Ectodermal cell (in vitro differentiated cells): Measurements from ENCODE around the gene SEMA6B.

Experiments
- H3K27ac ChIP-seq: 2 replicates; pipeline ENCODE4 v1.7.0; 2013; ENCODE audit warnings: mild to moderate bottlenecking, low read depth, low read length; ENCODE audit not compliant: insufficient read depth, poor library complexity, severe bottlenecking
- H3K27me3 ChIP-seq: 2 replicates; pipeline ENCODE4 v1.7.0; 2013; ENCODE audit warnings: mild to moderate bottlenecking, low read length; ENCODE audit not compliant: insufficient read depth, control insufficient read depth, poor library complexity, severe bottlenecking
- H3K36me3 ChIP-seq: one replicate; pipeline ENCODE4 v1.7.0; 2013; ENCODE audit warnings: low read length; ENCODE audit not compliant: control insufficient read depth, insufficient read depth
- H3K4me1 ChIP-seq: one replicate; pipeline ENCODE4 v1.7.0; 2013; ENCODE audit warnings: low read length; ENCODE audit not compliant: control insufficient read depth, insufficient read depth
- H3K4me3 ChIP-seq: 2 replicates; pipeline ENCODE4 v1.7.0; 2013; ENCODE audit warnings: low read depth, low read length, control low read depth; ENCODE audit not compliant: insufficient read depth
- H3K9me3 ChIP-seq: 2 replicates; pipeline ENCODE4 v1.7.0; 2013; ENCODE audit warnings: mild to moderate bottlenecking, low read length, moderate library complexity; ENCODE audit not compliant: control insufficient read depth
- WGBS, 2 experiments: methylation state at CpG; one replicate each; pipeline ENCODE4 v1.1.7; 2013; ENCODE audit warnings: missing lambda C conversion rate in 2 of 2; 5-methylcytosine and 5-hydroxymethylcytosine counted together

The SEMA6B gene

DNA sequence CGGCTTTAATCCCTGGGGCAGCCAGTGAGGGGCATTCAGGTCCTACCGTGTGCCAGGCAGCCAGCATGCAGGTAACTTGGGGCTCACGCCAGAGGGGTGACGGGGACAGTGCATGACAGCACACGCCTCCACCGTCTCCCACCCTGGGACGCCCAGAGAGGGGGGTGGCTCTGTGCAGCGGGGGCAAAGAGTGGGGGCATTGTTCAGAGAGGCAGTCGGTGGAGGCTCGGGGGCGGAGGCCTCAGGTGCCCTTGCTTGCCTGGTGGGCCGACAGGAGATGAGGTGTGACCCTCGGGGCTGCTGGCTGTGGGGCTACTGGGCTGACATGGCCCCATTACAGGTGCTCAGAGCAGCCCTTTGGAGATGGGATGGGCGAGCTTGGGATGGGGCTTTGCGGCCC is 59.6 kb downstream of the SEMA6B start:
- Histone ChIP-seq H3K4me3 (no peak overlapping the region), H3K9me3 (no peaks in the 10 kb centered on the region), H3K27me3 (no peaks in the 10 kb centered on the region), H3K4me1 (peaks cover 4% of the 10 kb centered on the region), H3K36me3 (peaks cover 34% of the 10 kb centered on the region), H3K27ac (no peak overlapping the region)
- WGBS, 2 experiments: 94 to 97% methylated on average over 15 of the region's 15 CpGs

DNA sequence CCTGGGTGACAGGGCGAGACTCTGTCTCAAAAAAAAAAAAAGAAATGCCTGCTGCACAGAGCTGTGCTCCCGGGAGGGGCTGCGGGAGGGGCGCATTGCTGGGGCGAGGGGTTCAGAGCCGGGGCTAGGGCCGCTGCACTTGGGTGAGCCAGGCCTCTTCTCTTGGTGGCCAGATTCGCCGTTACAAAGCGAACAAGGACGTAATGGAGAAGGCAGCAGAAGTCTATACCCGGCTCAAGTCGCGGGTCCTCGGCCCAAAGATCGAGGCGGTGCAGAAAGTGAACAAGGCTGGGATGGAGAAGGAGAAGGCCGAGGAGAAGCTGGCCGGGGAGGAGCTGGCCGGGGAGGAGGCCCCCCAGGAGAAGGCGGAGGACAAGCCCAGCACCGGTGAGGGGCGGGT is 60.2 kb downstream of the SEMA6B start:
- H3K9me3 ChIP-seq: no peaks in the 10 kb centered on the region
- H3K4me3 ChIP-seq: no peak overlapping the region
- peaks cover 33% of the 10 kb centered on the region for H3K36me3 ChIP-seq
- no peaks in the 10 kb centered on the region for H3K27me3 ChIP-seq
- H3K4me1 ChIP-seq: peaks cover 4% of the 10 kb centered on the region
- no peak overlapping the region for H3K27ac ChIP-seq
- 95 to 96% methylated on average over 23 of the region's 23 CpGs for WGBS, 2 experiments

DNA sequence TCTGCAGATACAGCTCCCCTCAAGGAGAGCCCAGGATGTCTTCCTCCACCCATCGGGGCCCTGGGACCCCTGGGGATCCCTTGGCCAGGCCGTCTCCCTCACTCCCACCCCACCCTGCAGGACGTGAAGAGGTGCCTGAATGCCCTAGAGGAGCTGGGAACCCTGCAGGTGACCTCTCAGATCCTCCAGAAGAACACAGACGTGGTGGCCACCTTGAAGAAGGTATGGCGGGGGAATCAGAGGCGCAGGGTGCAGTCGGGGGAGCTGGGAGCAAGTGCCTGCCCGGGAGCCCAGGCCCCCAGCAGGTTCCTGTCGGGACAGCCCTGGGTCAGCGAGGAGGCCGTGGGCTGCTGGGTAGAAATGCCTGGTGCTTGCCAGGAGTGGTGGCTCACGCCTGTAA is 60.8 kb downstream of the SEMA6B start:
- H3K27me3 ChIP-seq: no peaks in the 10 kb centered on the region
- 90 to 92% methylated on average over 12 of the region's 12 CpGs for WGBS, 2 experiments

DNA sequence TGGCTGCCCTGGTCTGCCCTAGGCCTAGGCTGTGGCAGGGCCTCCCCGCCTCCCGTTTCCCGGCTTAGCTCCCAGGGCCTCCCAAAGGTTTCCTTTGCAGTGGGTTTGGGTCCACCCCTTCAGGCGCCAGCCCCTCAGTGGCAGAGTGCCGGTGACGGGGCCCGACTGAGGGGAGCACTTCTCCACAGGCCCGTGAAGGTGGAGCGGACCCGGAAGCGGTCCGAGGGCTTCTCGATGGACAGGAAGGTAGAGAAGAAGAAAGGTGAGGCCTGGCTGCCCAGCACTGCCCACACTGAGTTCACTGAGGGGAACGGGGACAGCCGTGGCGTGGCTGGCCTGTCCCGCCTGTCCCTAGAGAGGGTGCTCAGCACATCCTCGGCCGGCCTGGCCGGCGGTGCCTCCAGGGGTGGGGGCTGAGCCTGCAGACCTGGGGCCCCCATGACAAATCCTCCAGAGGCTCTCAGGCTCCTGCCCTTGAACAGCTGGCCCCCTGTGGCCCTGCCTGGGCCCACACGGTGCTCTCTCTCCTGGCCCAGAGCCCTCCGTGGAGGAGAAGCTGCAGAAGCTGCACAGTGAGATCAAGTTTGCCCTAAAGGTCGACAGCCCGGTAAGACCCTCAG is 61.6 kb downstream of the SEMA6B start:
- Histone ChIP-seq H3K4me1 (no peaks in the 10 kb centered on the region), H3K4me3 (no peak overlapping the region), H3K27ac (no peak overlapping the region), H3K27me3 (no peaks in the 10 kb centered on the region), H3K9me3 (no peaks in the 10 kb centered on the region), H3K36me3 (peaks cover 46% of the 10 kb centered on the region)
- 94 to 95% methylated on average over 25 of the region's 25 CpGs for WGBS, 2 experiments

More for the DNA sequence above, 60.8 kb downstream of the SEMA6B start:
- Histone ChIP-seq H3K9me3 (no peaks in the 10 kb centered on the region), H3K36me3 (peaks cover 39% of the 10 kb centered on the region), H3K27ac (no peak overlapping the region), H3K4me3 (no peak overlapping the region), H3K4me1 (peaks cover 4% of the 10 kb centered on the region)

DNA sequence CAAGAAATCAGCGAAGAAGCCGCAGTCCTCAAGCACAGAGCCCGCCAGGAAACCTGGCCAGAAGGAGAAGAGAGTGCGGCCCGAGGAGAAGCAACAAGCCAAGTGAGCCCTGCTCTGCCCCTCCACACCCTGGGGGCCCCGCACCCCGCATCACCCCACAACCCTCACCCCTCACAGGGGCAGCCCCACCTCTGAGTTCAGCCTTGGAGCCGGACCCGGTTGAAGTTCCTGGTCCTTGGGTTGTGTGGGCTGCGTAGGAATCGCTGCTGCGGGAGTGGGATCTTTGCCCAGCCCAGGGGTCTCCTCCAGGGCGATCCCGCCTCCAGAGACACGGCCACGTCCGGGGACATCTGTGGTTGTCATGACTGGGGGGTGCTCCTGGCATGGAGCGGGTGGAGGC is 63.2 kb downstream of the SEMA6B start:
- no peaks in the 10 kb centered on the region for H3K27me3 ChIP-seq
- 93% methylated on average over 18 of the region's 18 CpGs for WGBS, 2 experiments
- no peaks in the 10 kb centered on the region for H3K4me1 ChIP-seq
- peaks cover 62% of the 10 kb centered on the region for H3K36me3 ChIP-seq
- no peak overlapping the region for H3K4me3 ChIP-seq
- H3K9me3 ChIP-seq: no peaks in the 10 kb centered on the region
- no peak overlapping the region for H3K27ac ChIP-seq

DNA sequence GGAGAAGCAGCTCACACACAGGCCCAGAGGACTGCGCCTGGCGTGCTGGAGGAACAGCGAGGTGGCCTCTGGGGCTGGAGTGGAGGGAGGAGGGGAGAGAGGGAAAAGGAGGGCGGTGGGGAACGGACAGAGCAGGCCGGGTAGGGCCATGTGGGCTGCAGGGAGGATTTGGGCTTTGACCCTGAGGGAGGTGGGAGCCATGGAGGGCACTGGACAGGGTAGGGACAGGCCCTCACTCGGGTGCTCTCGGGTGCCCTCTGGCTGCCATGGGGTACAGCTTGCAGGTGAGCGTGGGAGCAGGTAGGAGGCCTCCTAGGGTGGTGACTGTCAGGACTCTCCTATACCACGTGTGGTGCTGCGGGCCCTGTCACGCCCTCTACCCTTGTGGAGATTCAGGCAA is 64.0 kb downstream of the SEMA6B start:
- Histone ChIP-seq H3K27ac (no peak overlapping the region), H3K27me3 (no peaks in the 10 kb centered on the region), H3K4me3 (no peak overlapping the region), H3K4me1 (no peaks in the 10 kb centered on the region), H3K9me3 (no peaks in the 10 kb centered on the region), H3K36me3 (peaks cover 63% of the 10 kb centered on the region)
- WGBS, 2 experiments: 92 to 94% methylated on average over 12 of the region's 12 CpGs

DNA sequence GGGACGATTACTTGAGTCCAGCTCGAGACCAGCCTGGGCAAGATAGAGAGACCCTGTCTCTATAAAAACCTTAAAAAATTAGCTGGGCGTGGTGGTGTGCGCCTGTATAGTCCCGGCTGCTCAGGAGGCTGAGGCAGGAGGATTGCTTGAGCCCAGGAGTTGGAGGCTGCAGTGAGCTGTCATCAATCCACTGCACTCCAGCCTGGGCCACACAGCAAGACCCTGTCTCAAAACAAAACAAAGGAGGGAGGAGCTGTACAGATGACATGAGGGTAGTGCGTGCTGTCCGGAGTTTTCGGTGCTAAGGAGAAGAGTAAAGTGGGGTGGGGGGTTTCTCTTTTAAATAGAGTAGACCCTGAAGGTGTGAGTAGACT is 64.8 kb downstream of the SEMA6B start:
- Histone ChIP-seq H3K27ac (no peak overlapping the region), H3K4me3 (no peak overlapping the region), H3K27me3 (no peaks in the 10 kb centered on the region), H3K36me3 (peaks cover 68% of the 10 kb centered on the region), H3K4me1 (no peaks in the 10 kb centered on the region), H3K9me3 (no peaks in the 10 kb centered on the region)
- 96 to 97% methylated on average over 8 of the region's 8 CpGs for WGBS, 2 experiments

DNA sequence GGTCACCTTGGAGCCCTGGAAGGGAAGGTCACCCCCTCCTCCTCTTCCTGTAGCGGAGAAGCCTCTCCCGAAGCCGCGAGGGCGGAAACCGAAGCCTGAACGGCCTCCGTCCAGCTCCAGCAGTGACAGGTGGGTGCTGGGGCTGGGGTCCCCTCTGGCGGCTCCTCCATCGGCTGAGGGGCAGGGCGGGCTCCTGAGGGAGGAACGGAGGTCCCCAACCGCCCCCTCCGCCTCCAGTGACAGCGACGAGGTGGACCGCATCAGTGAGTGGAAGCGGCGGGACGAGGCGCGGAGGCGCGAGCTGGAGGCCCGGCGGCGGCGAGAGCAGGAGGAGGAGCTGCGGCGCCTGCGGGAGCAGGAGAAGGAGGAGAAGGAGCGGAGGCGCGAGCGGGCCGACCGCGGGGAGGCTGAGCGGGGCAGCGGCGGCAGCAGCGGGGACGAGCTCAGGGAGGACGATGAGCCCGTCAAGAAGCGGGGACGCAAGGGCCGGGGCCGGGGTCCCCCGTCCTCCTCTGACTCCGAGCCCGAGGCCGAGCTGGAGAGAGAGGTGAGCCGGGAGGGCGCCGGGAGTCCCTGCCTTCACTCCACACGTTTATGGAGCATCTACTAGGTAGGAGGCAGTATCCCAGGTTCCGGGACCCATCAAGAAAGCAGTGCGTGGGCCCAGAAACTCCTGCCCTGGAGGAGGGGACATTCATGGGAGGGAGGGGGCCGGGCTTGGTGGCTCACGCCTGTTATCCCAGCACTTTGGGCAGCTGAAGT is 65.4 kb downstream of the SEMA6B start:
- no peaks in the 10 kb centered on the region for H3K9me3 ChIP-seq
- no peak overlapping the region for H3K27ac ChIP-seq
- peaks cover 68% of the 10 kb centered on the region for H3K36me3 ChIP-seq
- H3K4me1 ChIP-seq: no peaks in the 10 kb centered on the region
- 97% methylated on average over 61 of the region's 61 CpGs for WGBS, 2 experiments
- H3K4me3 ChIP-seq: no peak overlapping the region
- H3K27me3 ChIP-seq: no peaks in the 10 kb centered on the region

DNA sequence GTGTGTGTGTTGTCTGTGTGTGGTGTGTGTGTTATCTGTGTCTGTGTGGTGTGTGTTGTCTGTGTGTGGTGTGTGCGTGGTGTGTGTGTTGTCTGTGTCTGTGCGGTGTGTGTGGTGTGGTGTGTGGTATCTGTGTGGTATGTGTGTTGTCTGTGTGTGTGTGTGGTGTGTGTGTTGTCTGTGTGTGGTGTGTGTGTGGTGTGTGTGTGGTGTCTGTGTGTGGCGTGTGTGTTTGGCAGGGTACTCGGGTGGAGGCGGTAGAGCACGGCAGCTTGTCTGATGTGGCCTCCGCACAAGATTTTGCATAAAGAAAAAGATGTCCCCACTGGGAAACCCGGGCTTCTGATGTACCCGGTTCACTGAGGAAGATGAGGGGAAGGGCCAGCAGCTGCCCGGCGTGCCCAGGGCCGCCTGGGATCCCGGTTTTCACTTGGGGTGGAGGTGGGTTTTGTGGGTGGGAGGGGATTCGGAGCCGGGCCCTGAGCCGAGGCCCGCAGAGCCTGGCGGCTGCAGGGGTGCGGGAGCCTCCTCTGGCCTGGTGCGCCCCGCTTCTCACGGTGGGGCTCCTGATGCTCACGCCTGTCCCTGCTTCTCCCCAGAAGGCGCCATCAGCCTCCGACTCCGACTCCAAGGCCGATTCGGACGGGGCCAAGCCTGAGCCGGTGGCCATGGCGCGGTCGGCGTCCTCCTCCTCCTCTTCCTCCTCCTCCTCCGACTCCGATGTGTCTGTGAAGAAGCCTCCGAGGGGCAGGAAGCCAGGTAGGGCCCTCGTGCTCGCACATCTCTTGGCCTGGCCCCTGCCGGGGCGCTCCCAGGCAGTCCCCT is 66.2 kb downstream of the SEMA6B start:
- H3K4me3 ChIP-seq: no peak overlapping the region

More for the DNA sequence above, 66.2 kb downstream of the SEMA6B start:
- Histone ChIP-seq H3K27ac (no peak overlapping the region), H3K4me1 (no peaks in the 10 kb centered on the region), H3K9me3 (no peaks in the 10 kb centered on the region), H3K36me3 (peaks cover 65% of the 10 kb centered on the region), H3K27me3 (no peaks in the 10 kb centered on the region)
- WGBS, 2 experiments: 95 to 96% methylated on average over 41 of the region's 41 CpGs
